GM18861 (cell line): ENCODE data around the gene SEC61A1.

Experiments
- ATAC-seq: cut with Tn5 transposase; IDR thresholded peaks from one replicate; pipeline ENCODE4 v1.9.1; 2021; ENCODE audit not compliant: unreplicated experiment

Gene SEC61A1

DNA sequence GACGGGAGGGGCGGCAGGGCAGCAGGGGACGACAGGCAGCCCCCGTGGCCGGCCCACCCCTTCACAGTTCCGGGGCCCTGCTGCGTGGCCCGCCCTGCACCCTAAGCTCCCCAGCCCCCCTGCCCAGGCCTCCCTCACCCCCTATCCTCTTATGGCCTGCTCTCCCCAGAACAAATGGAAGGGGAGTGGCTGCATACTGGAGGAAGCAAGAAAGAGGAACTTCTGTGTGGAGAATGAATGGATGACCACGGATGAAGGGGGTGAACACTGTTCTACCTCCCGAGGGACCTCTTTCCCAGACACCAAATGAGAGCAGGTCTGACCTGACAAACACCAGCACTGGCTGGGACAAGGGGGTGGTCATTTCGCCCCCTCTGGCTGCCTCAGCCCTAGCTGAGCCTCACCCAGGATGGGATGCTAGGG is 25.0 kb downstream of the SEC61A1 start:
- ATAC-seq: no peak

DNA sequence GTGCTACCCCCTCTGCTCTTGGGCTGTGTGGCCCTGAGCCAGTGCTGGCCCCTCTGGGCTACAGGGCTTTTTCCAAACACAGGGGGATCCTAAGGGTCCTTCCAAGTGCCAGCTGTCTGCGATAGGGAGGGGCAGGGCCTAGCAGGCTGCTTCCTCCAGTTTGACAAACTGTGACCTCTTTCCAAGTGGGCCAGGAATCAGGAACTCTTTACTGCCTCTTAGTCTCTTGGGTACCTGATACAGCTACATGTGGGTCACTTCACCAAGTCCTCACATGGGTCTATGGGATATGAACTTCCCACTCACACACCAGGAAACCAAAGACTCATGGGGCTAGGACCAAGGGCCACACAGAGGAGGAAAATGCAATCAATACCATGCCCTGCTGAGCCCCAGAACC is 25.4 kb downstream of the SEC61A1 start:
- ATAC-seq: no peak

DNA sequence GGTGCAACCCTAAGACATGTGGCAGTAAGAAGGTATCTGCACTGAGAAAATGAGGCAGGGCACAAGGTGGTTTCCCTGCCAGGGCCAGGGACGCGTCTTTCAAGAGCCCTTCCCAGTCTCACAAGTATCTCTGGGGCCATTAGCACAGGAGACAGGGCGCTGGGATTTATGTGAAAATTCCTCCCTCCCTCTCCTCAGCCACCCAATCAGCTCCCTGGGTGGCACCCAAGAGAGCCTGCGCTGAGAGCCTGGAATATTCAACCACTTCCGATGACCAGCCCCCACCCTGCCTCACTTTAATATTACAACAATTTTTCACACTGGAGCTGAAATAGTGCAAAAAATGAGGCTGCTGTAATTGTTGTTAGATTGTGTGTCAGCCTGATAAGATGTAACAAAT is 26.1 kb downstream of the SEC61A1 start:
- ATAC-seq: no peak

DNA sequence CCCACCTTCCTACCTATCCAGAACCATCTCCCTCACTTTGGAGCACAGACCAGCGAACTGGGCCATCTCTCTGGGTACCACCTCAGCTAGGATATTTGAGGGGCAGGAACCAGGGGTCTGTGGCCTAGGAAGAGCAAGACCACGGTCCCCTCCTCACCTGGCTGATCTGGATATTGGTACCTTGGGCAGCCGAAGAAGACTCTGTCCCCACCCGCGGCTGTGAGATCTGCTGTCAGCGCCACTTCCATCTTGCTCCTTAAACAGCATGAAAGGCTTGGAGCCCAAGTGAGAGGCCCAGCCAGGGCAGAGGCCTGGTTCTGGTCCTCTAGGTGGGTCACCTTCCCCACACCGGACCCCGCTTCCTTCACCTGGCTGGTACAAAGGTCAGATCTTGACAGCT is 26.6 kb downstream of the SEC61A1 start:
- ATAC-seq: no peak

DNA sequence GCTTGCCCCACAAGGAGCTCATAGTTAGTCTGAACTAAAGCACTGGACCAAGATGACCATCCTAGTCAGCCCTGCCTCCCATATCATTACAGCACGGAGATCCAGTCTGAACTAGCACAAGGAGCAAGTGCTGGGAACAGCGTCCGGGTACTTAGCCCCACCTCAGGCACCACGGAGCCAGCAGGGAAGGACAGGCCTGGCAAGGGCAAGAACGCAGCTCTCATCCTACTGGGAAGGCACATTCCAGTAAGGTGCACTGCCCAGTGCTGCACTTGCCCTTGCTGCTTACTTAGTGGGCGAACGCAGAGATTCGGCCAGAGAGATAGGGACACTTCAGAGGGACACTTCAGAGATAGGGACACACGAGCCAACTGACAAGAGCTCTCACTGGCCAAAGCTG is 27.6 kb downstream of the SEC61A1 start:
- no peak for ATAC-seq

DNA sequence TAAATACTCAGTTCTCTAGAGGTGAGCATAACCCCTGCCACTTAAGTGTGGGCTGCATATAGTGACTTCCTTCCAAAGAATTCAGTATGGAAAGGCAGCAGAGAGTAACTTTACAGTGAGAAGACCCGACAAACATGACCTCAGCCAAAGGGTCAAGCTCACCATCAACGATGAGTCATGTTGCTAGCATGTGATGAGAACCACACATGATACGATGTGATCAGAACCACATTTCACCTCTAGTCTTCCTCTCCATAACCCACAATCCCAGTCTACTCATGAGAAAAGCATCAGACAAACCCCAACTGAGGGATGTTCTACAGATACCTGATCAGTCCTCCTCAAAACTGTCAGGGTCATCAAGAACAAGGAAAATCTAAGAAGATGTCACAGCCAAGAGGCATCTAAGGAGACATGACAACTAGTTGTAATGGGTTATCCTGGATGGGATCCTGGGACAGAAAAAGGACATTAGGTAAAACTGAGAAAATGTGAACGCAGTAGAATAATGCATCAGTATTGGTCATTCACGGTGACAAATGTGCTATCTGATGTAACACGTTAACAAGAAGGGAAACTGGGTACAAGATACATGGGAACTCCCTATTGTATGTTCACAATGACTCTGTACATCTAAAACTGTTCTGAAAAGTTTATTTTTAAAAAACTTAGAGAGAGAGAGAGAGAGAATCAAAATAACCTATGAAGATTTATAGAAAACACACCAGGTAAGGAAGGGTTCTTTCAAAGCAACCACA is 28.3 kb downstream of the SEC61A1 start:
- no peak for ATAC-seq

DNA sequence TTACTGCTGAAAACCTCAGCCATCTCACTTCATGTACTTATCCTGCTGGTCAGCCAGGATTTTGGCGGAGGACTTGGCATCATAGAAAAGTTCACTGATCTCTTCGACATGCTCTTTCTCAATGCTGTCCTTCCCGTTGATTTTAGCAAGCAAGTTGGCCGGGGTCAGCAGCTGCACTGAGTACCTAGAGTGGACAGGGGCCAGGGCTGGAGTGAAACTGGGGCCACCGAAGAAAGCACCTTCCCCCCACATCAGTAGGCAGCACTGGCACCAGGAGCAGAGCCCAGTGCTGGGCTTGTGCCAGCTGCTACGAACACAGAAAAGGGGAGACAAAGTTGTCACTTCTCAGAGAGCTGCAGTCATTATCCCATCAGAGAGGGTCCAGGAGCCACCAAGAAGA is 29.0 kb downstream of the SEC61A1 start:
- ATAC-seq: no peak

DNA sequence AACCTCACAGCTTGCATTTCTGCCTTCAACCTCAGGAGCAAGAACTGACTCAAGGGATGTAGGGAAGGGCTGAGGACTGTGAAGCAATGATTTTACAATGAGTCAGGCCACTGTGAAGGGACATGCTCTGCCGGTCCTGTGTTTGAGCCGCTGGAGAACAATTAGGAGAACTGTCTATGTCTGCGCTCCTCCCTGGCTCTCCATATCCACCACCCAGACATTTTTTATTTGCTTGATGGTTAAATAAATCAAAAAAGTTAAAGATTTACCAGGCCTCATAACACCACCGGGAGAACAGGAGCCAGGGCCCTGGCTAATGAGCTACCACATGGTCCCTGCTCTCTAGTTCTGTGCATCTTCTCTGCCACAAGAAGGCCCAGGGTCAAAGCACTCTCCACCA is 29.6 kb downstream of the SEC61A1 start:
- ATAC-seq: no peak

DNA sequence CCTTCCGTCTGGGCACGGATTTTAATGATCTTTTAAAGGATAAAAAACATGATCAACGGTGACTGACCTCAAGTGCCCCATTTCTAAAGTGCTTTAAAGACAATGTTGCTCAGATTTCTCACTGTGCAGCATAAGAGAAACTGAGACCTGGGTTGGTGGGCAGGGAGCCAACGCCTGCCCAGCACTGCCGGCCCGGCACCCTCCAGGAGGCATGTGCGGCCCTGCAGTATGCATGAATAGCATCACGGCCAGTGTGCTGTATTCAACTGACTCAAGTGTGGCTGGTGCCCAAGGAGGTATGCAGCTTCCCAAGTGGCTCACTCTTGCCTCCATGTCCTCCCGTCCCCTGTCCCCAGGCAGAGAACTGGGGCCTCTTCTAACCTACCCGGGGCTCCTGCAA is 30.3 kb downstream of the SEC61A1 start:
- no peak for ATAC-seq

DNA sequence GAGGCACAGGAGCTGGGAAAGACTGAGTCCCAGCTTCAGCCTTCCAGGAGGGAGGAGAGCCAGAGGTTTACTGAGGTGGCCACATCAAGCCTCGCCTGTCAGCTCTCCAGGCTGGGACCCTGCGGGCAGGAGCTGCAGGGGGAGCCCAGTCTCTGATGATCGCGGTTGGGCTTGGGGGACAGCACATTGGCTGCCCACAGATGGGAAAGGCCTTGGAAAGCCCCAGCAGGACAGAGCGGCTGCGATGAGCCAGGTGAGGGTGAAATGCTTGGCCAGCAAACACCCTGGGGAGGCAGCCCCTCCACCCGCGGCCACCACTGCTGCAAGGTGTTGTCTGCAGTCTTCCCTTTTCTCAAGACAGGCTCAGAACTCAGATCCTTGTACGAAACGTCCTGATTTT is 31.2 kb downstream of the SEC61A1 start:
- ATAC-seq: no peak

DNA sequence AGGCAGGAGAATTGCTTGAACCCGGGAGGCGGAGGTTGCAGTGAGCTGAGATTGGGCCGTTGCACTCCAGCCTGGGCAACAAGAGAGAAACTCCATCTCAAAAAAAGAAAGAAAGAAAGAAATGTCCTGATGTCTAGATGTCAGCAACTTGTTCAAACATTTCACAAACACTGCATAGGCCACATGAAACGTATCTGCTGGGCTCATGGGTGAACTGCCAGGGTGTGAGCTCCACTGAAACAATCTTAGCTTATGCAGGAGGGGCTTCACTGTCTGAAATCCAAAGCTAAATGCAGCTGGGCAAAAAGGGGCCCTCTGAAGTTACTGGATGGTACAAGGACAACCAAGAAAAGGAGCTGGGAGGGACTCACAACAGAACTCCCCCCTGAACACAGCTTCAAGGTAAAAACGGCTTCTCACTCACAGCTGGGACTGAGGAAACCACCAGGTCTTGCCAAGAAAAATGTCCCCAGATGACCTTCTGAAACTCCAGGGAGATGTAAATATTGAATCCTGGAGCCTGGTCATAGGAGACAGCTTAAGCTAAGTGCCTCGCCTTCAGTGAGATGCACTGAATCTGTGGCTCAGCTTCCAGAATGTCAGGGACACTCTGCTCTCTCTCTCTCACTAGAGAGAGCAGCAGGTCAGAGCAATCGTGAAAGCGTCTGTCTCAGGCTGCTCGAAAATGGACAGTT is 31.9 kb downstream of the SEC61A1 start:
- ATAC-seq: no peak

DNA sequence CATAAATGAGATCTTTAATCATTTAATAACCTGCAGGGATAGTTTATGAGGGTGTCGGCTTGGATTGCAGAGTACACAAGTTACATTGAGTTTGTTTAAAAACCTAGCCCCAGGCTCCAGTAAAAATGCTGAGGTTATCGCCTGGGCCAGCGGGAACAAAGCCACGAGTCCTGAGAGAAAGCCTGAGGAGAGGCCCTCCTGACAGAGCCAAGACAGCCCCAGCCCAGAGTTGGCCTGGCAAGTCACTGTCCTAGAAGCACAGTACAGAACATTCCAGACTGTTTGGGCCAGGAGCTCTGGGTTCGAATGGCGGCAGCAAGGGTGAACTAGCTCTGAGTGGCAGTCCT is 32.4 kb downstream of the SEC61A1 start:
- ATAC-seq: no peak

DNA sequence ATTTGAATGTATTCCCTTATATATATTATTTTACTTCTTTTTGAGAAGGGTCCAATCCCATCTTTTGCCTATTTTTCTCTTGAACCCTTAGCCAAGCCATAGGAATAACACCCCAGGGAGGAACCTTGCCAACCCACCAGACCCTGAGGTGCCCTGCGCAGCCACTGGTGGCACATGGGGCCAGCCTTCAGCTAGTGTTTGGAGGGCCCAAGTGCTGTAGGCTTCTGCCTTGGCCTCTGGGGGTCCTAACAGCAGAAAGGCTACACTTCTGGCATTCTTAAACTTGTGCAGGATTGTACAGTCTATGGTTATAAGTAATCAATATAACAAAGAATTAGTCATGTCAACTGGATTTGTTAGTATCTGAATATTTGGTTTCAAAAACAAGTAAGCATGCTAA is 36.9 kb downstream of the SEC61A1 start:
- no peak for ATAC-seq

DNA sequence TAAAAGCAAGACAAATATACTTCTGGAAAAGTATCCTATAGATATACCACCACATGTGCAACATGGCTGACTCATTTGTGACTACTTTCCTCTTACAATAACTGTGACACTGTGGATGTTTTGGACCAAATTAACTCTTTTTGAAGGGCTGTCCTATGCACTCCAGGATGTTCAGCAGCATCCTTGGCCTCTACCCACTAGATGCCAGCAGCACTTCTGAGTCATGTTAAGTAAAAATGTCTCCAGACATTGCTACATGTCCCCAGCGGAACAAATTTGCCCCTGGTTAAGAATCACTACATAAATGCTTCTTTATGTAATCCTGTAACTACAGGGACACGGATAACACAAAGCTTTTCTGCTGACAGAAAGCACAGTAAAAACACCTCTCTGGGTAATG is 39.3 kb downstream of the SEC61A1 start:
- ATAC-seq: no peak

DNA sequence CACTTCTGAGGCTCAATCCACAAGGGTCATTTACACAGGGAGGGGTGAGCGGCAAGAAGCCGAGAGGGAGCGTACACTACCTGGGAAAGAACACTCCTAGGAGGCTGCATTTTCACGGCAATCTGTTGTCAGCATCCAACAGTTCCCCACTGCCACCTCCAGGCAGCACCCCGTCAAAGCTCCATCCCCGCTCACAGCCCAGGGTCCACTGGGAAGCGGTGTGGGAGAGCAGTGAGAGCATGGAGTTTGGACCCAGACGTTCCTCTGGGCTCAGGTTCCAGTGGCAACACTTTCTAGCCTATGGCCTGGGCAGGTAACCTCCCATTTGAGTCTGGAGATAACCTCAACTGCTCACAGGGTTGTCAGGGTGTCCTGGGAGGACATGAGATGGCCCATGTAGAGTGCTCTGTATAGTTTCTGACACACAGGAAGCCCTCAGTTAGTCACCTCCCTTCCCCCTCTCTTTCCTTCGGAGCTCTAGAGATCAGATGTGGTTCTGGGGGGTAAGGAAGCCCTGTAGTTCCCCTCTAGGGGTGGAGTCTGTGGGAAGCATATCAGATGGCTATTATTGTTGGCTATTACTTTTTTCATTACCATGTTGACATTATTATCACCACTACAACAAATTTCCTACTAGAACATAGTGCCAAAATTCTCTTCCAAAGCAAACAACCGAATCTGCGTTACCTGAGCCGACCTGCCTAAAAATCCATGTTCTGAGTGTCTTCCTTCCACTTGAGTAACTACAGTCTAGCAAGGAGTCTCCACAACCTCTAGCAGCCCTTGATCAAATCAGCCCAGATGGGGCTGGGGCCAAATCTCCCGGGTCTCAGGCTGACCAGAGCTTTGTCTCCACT is 42.3 kb downstream of the SEC61A1 start:
- ATAC-seq: no peak

DNA sequence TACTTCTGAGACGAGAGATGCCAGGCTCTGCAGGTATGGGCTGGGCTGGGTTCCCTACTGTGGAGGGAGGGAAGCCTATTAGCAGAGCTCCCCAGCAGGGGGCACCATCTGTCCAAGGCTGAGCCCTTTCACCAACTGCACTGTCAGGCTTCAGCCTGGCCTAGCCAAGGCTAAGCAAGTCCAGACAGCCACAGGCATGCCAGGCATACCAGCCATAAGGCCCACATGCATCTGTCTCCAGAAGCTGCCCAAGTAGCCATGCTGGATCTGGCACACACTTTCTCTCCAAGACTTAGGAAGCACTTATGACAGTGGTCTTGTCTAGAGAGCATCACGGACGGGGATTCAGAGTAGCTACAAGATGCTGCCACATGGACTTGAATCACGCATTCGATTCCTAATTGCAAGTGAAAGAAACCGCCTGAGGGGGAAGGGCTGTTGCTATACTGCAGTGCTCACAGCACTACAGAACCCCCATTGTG is 43.0 kb downstream of the SEC61A1 start:
- peak; percentile 74 for ATAC-seq

DNA sequence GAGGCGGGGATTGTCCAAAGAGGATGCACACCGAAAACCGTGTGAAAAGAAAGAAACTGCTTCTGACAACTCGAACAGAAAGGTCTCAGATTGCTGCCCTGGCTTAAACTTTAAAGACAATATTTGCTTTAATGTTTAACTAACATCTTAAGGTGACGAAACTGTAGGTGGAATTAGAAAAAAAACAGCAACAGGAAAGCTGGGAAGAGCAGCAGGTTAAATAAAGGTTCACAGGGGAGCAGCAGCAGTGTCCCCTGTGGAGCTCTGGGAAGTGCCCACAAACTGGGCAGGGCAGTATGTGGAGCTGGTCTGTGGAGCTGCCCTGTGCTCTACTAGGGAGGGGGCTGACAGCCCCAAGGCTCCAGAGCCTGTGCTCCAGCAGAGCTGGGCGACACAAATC is 46.0 kb downstream of the SEC61A1 start:
- no peak for ATAC-seq

DNA sequence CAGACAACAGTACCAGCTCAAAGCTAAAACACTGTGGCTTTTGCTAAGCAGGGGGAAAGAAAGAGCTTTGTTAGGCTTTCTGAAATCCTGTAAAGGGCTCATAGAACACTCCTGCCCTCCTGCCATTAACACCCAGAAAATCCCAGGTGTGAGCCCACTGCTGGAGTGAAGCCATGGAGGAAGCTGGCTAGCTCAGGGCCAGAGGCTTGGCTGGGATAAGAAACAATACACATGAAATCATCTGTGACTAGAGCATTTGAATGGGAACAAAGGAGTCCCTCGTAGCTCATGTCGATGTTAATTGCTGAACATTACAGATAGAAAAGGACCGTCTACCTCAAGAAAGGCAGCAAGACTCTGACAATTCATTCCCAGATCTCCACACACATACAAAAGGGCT is 47.9 kb downstream of the SEC61A1 start:
- ATAC-seq: no peak

DNA sequence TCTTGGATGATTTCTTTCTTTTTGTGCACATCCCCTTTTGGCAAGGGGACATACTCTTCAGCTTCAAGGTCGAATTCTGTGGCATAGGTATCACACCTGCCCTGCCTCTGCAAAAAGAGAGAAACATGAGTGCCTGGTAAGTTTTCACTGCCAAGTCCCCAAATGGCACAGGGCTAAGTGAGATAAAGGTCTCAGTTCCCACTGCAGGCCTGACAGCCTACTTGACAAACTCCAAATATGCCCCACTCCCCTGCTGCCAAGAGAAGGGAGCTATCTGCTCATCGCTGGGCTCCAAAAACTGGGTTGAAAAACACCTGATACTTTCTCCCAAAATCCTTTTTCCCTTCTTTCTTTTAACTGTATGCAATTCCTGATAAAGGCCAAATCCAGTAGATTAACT is 48.4 kb downstream of the SEC61A1 start:
- no peak for ATAC-seq

DNA sequence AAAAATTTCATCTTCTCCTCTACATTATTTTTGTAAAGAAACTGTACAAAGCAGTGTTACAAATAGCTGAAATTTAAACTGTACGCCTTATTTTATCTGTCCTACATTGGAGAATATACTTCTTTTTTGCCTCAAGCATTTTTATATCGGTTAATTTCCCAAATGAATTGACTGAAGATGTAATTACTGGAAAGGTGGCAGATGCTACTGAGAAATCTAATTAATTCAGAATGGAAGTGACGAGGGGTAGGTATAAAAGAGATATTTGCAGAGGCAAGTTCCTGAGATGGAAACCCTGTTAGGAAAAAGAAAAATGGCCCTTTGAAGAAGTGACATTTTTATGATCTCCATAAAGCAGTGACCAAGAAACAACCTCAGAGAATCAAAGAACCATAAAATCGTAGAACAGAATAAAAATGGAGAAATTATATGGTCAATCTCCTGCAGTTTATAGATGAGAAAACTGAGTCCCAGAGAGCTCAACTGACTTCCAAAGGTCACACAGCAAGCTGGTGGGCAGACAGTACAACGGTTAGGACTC is 51.0 kb downstream of the SEC61A1 start:
- ATAC-seq: no peak

DNA sequence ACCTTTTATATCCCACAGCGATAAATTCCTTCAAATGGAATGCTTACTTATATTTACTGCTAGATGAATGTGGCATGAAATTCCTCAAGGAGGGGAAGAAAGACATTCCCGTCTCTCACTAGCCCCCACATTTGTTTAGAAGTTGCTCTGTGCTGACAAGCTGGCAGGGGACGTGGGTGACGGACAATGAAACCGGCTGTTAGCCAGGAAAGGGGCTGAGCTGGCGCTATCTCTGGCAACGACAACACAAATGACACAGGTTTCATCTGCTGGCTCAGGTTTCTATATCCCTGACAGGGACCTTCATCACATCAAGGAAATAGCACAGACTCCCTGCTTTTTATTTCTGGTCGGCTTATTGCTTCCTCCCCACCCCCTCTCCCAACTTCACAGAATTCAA is 55.6 kb downstream of the SEC61A1 start:
- no peak for ATAC-seq

DNA sequence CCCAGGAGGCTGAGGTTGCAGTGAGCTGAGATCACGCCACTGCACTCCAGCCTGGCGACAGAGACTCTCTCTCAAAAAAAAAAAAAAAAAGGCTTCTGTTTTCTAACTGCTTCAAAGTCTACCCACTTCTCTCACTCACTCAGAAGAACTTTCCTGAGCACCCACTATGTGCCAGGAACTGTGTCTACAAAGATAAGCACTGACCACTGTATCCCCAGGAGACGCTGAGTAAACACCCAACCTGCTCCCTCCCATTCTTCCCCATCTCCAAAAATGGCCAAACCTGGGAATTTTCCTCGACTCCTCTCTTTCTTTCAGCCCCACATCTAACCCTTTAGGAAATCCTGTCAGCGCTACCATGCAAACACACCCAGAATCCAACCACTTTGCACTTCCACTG is 58.9 kb downstream of the SEC61A1 start:
- no peak for ATAC-seq
